ENCODE results near the gene CCNL1. TPM values are rescaled to one million over a fixed set of nuclear protein-coding genes. Genes with fewer than 3 reads are reported as not detected.
"Not testable (repeated sequence)": the region's sequence is repeated elsewhere in the genome, so short reads cannot be mapped to it uniquely, and the experiment has no call there.

Gene CCNL1
- total RNA-seq, 2 donors from 2014 or later, result 97.4 to 128 TPM

- TF ChIP-seq CTCF (conservative IDR thresholded peaks at IDR 0.05), result no peak
- Histone ChIP-seq H3K9ac (ENCODE audit: extremely low read depth, low read length, poor library complexity, severe bottlenecking) (no peak overlapping the region), H3K36me3 (ENCODE audit: control insufficient read depth, insufficient read depth, low read length) (peaks cover 7% of the 10 kb centered on the region), H3K27ac (ENCODE audit: low read depth, low read length) (no peak overlapping the region), H3K4me3 (ENCODE audit: low read length) (no peak overlapping the region), H3K9me3 (ENCODE audit: control insufficient read depth, low read length) (no peaks in the 10 kb centered on the region), H3K27me3 (ENCODE audit: control insufficient read depth, insufficient read depth, low read length, poor library complexity, severe bottlenecking) (no peaks in the 10 kb centered on the region), H3K4me1 (ENCODE audit: control insufficient read depth, insufficient read depth, low read length) (no peaks in the 10 kb centered on the region)
- H3K27me3 Mint-ChIP-seq (ENCODE audit: insufficient read depth), result no peaks in the 10 kb centered on the region
- H3K9me3 Mint-ChIP-seq, result no peaks in the 10 kb centered on the region
- 93 to 95% methylated on average over 13 to 19 of the region's 19 CpGs for WGBS, 2 experiments (ENCODE audit: insufficient coverage in 1 of 2, insufficient read length in 1 of 2)
- no peak overlapping the region for H3K27ac Mint-ChIP-seq
- H3K4me1 Mint-ChIP-seq, result peaks cover 17% of the 10 kb centered on the region
- H3K4me3 Mint-ChIP-seq, result no peak overlapping the region
- H3K36me3 Mint-ChIP-seq (ENCODE audit: low read depth), result peaks cover 9% of the 10 kb centered on the region
- no peak for DNase-seq
Observed at GRCh38 chr3:157163217-157163953, 3.4 kb upstream of the CCNL1 start.

GRCh38 chr3:157162620-157163019 lies 2.7 kb upstream of the CCNL1 start:
- H3K27ac Mint-ChIP-seq; H3K9me3 Mint-ChIP-seq; H3K4me3 Mint-ChIP-seq; H3K4me3 ChIP-seq (ENCODE audit: low read length); H3K9me3 ChIP-seq (ENCODE audit: control insufficient read depth, low read length); H3K27me3 ChIP-seq (ENCODE audit: control insufficient read depth, insufficient read depth, low read length, poor library complexity, severe bottlenecking); H3K27ac ChIP-seq (ENCODE audit: low read depth, low read length); H3K9ac ChIP-seq (ENCODE audit: extremely low read depth, low read length, poor library complexity, severe bottlenecking); H3K27me3 Mint-ChIP-seq (ENCODE audit: insufficient read depth); H3K4me1 ChIP-seq (ENCODE audit: control insufficient read depth, insufficient read depth, low read length): not testable (repeated sequence)
- H3K4me1 Mint-ChIP-seq, result peaks cover 25% of the 10 kb centered on the region
- H3K36me3 ChIP-seq (ENCODE audit: control insufficient read depth, insufficient read depth, low read length), result peaks cover 15% of the 10 kb centered on the region
- DNase-seq, result peak; percentile 81
- peak; percentile 78 for TF ChIP-seq CTCF (conservative IDR thresholded peaks at IDR 0.05)
- H3K36me3 Mint-ChIP-seq (ENCODE audit: low read depth), result peaks cover 17% of the 10 kb centered on the region
- WGBS, 2 experiments (ENCODE audit: insufficient coverage in 1 of 2, insufficient read length in 1 of 2), result 73 to 92% methylated on average over 3 to 7 of the region's 7 CpGs

GRCh38 chr3:157160658-157161424 lies 894 bp upstream of the CCNL1 start:
- Mint-ChIP-seq H3K27ac (peak overlapping the region; percentile 96), H3K36me3 (ENCODE audit: low read depth) (peaks cover 33% of the 10 kb centered on the region), H3K4me3 (peak overlapping the region; percentile 88), H3K9me3 (no peaks in the 10 kb centered on the region), H3K4me1 (peaks cover 36% of the 10 kb centered on the region), H3K27me3 (ENCODE audit: insufficient read depth) (no peaks in the 10 kb centered on the region)
- no peaks in the 10 kb centered on the region for H3K4me1 ChIP-seq (ENCODE audit: control insufficient read depth, insufficient read depth, low read length)
- peak overlapping the region; percentile 98 for H3K9ac ChIP-seq (ENCODE audit: extremely low read depth, low read length, poor library complexity, severe bottlenecking)
- H3K36me3 ChIP-seq (ENCODE audit: control insufficient read depth, insufficient read depth, low read length), result peaks cover 33% of the 10 kb centered on the region
- 26 to 37% methylated on average over 15 to 22 of the region's 22 CpGs for WGBS, 2 experiments (ENCODE audit: insufficient coverage in 1 of 2, insufficient read length in 1 of 2)
- H3K27me3 ChIP-seq (ENCODE audit: control insufficient read depth, insufficient read depth, low read length, poor library complexity, severe bottlenecking), result no peaks in the 10 kb centered on the region
- H3K27ac ChIP-seq (ENCODE audit: low read depth, low read length), result peak overlapping the region; percentile 98
- no peak for TF ChIP-seq CTCF (conservative IDR thresholded peaks at IDR 0.05)
- DNase-seq, result peak; percentile 77
- peak overlapping the region; percentile 97 for H3K4me3 ChIP-seq (ENCODE audit: low read length)
- H3K9me3 ChIP-seq (ENCODE audit: control insufficient read depth, low read length), result no peaks in the 10 kb centered on the region

All from endodermal cell (in vitro differentiated cells).